Caco-2 (cell line): ENCODE measurements around the gene RAB10. TPM values are rescaled to one million over a fixed set of nuclear protein-coding genes. Genes with fewer than 3 reads are reported as not detected.
A peak's percentile ranks its signal among the peaks of the same experiment; 100 is the strongest.
"Not testable (repeated sequence)": the region's sequence is repeated elsewhere in the genome, so short reads cannot be mapped to it uniquely, and the experiment has no call there.

ENCODE experiments used
- BruUV-seq: library from RNA; stranded (reverse); fragments of 400-500 nt; replicated peaks from 2 replicates; lab custom pipeline; 2021; lab: Mats Ljungman, UMichigan
- CTCF ChIA-PET: fragments of 300-600 bp; sonication (Branson Sonifier 250); formaldehyde crosslinking; loops from one replicate; lab custom pipeline; 2022; ENCODE audit warnings: antibody characterized with exemption; lab: Charles Lee
- POLR2A ChIA-PET: fragments of 300-600 bp; sonication (Branson Sonifier 250); formaldehyde crosslinking; loops from one replicate; lab custom pipeline; 2022; ENCODE audit warnings: antibody characterized with exemption; lab: Charles Lee
- DNase-seq, 2 experiments: peaks; one replicate each; pipeline versions ENCODE4 v3.0.0 to v3.0.0-alpha.2; 2020 to 2022
- H3K27me3 ChIP-seq: replicated peaks from 2 replicates; pipeline ENCODE4 v1.6.0; 2011; ENCODE audit warnings: low read length; ENCODE audit not compliant: control insufficient read depth, insufficient read depth
- H3K36me3 ChIP-seq: 2 replicates; pipeline ENCODE4 v1.5.1; 2011; ENCODE audit warnings: low read length; ENCODE audit not compliant: control insufficient read depth, insufficient read depth
- H3K4me1 ChIP-seq: fragments of 250-450 bp; sonication (Bioruptor Pico); 2 replicates; pipeline ENCODE4 v1.5.1; 2020; ENCODE audit warnings: mild to moderate bottlenecking
- H3K4me3 ChIP-seq: 2 replicates; pipeline ENCODE4 v1.5.1; 2011; ENCODE audit warnings: low read depth, mild to moderate bottlenecking, control low read depth, low read length
- H3K9me3 ChIP-seq: fragments of 250-450 bp; sonication (Bioruptor Pico); 2 replicates; pipeline ENCODE4 v1.5.1; 2020; ENCODE audit warnings: mild to moderate bottlenecking, moderate library complexity
- H3K27ac Mint-ChIP-seq: one replicate; pipeline ENCODE4 v1.8.0; 2022; ENCODE audit warnings: mixed read lengths; ENCODE audit not compliant: unreplicated experiment
- H3K27me3 Mint-ChIP-seq: one replicate; pipeline ENCODE4 v1.8.0; 2022; ENCODE audit warnings: mixed read lengths; ENCODE audit not compliant: insufficient read depth, unreplicated experiment
- H3K36me3 Mint-ChIP-seq: one replicate; pipeline ENCODE4 v1.8.0; 2022; ENCODE audit warnings: mild to moderate bottlenecking, mixed read lengths; ENCODE audit not compliant: insufficient read depth, unreplicated experiment
- H3K4me1 Mint-ChIP-seq: one replicate; pipeline ENCODE4 v1.8.0; 2022; ENCODE audit warnings: low read depth, mixed read lengths; ENCODE audit not compliant: unreplicated experiment
- H3K4me3 Mint-ChIP-seq: one replicate; pipeline ENCODE4 v1.8.0; 2022; ENCODE audit warnings: mild to moderate bottlenecking, moderate library complexity, mixed read lengths; ENCODE audit not compliant: unreplicated experiment
- H3K9me3 Mint-ChIP-seq: one replicate; pipeline ENCODE4 v1.8.0; 2022; ENCODE audit warnings: mixed read lengths; ENCODE audit not compliant: unreplicated experiment
- CTCF ChIP-seq, 2 experiments: fragments of 200-600 bp in 1 of 2; IDR thresholded peaks; 1 replicate in 1 of 2; 2 replicates in 1 of 2; pipeline versions ENCODE4 v1.5.1 to v1.8.0; 2011 to 2022; ENCODE audit warnings: antibody characterized with exemption in 1 of 2, control low read depth in 1 of 2, inconsistent platforms in 1 of 2, low read depth in 1 of 2, low read length in 1 of 2, mild to moderate bottlenecking in 1 of 2, moderate library complexity in 1 of 2; ENCODE audit not compliant: insufficient read depth in 1 of 2, severe bottlenecking in 1 of 2, unreplicated experiment in 1 of 2
- intact Hi-C: fragments of 100-400 bp; cut with micrococcal nuclease; formaldehyde crosslinking; loops from one replicate; pipeline ENCODE4 v1.10.0; 2022; ENCODE audit not compliant: unreplicated experiment
- total RNA-seq: library from RNA; stranded (reverse); gene quantifications from 2 replicates; pipeline ENCODE4 v1.2.3, GENCODE V29; 2022

Gene RAB10
- total RNA-seq, 1 experiment from 2014 or later, result 213 TPM

DNA sequence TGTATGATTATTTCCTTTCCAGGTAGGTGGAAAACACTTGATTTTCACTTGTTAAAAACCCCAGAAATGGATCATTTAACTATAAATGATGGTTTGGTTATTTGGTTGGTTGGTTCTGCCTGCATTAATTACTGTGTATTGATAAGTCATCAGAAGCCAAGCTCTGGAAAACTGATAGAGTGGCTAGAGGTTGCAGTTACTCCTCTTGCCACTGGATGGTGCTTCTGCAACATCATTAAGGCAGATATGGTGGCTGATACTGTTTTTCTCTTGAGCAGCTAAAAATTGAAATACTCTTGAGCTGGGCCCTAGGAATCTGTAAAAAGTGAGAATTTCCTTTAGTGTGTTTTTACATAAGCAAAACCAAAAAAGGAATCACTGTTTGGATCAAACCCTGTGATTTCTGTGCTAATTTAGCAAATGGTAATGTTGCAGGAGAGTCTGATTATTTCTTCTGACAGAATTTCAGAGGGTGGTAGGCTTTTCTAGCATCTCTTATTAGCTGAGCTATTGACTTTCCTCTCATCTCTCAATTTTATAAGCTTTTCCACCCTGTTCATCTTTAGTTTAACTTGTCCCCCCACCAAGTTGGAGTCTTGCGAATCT is 54.3 kb downstream of the RAB10 start:
- DNase-seq, result peak in 1 of 2 experiments; percentile 34

DNA sequence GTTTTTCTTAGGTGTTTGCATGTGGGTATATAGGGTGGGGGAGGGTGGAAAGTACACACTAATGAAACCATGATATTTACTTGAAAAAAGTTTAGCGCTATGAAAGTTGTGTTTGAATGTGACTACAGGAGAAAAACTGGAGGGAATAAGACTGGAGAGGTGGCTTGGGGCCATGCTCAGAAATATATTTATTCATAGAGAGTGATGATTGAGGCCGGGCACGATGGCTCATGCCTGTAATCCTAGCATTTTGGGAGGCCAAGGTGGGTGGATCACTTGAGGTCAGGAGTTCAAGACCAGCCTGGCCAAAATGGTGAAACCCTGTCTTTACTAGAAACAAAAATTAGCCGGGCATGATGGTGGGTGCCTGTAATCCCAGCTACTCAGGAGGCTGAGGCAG is 55.0 kb downstream of the RAB10 start:
- H3K4me1 ChIP-seq, H3K27ac Mint-ChIP-seq, BruUV-seq, H3K36me3 ChIP-seq, H3K27me3 Mint-ChIP-seq, H3K9me3 Mint-ChIP-seq, H3K4me3 Mint-ChIP-seq, POLR2A ChIA-PET, H3K27me3 ChIP-seq, H3K4me3 ChIP-seq, H3K9me3 ChIP-seq, DNase-seq: not testable (repeated sequence)
- Mint-ChIP-seq H3K4me1 (peaks cover 11% of the 10 kb centered on the region), H3K36me3 (peaks cover 59% of the 10 kb centered on the region)
- intact Hi-C loops, result loop anchor here (1.0 to 5.0 kb wide), 2 partner anchors 56 to 137 kb away; no protein-coding TSS in a partner anchor
- CTCF ChIA-PET, result interaction anchor here (1.2 kb wide), 1 partner anchor 14 kb away, joined by 4 read pairs; no protein-coding TSS in a partner anchor

More for the DNA sequence above, 54.3 kb downstream of the RAB10 start:
- Histone ChIP-seq H3K9me3 (no peaks in the 10 kb centered on the region), H3K27me3 (no peaks in the 10 kb centered on the region), H3K4me1 (no peaks in the 10 kb centered on the region), H3K36me3 (no peaks in the 10 kb centered on the region), H3K4me3 (no peak overlapping the region)
- peaks cover 59% of the 10 kb centered on the region for H3K36me3 Mint-ChIP-seq
- H3K4me3 Mint-ChIP-seq, result no peak overlapping the region
- no TSS peak for BruUV-seq
- H3K27ac Mint-ChIP-seq, result no peak overlapping the region
- H3K9me3 Mint-ChIP-seq, result peaks cover 10% of the 10 kb centered on the region
- peaks cover 14% of the 10 kb centered on the region for H3K4me1 Mint-ChIP-seq
- ChIA-PET CTCF (interaction anchor here (1.0 to 1.4 kb wide), 6 partner anchors 13 to 97 kb away, joined by 3 to 14 read pairs (median 4); no protein-coding TSS in a partner anchor), POLR2A (no interaction called here)
- TF ChIP-seq CTCF (IDR thresholded peaks at IDR 0.05; ENCODE audit: insufficient read depth in 1 of 2, low read depth in 1 of 2, low read length in 1 of 2, severe bottlenecking in 1 of 2, unreplicated experiment in 1 of 2), result peak; percentile 76 to 78
- intact Hi-C loops, result loop anchor here (1.0 to 5.0 kb wide), 2 partner anchors 57 to 136 kb away; no protein-coding TSS in a partner anchor
- no peaks in the 10 kb centered on the region for H3K27me3 Mint-ChIP-seq

DNA sequence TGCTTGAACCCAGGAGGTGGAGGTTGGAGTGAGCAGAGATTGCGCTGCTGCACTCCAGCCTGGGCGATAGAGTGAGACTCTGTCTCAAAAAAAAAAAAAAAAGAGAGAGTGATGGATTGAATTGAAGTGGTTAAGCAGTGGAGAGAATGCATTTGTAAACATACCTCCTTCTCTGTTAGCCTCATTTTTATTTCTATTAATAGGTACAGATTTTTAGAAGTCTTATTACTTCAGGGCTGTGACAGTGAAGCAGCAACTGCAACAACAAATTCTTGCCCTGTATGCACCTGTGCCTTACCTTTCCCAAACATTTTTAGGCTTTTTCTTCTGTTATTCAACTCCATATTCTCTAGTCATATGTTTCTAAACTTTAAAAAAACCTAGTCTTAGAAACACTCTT is 55.5 kb downstream of the RAB10 start:
- Mint-ChIP-seq H3K4me3 (no peak overlapping the region), H3K9me3 (peaks cover 1% of the 10 kb centered on the region), H3K4me1 (peaks cover 7% of the 10 kb centered on the region), H3K27me3 (no peaks in the 10 kb centered on the region), H3K36me3 (peaks cover 59% of the 10 kb centered on the region), H3K27ac (no peak overlapping the region)
- Histone ChIP-seq H3K4me1 (no peaks in the 10 kb centered on the region), H3K36me3 (no peaks in the 10 kb centered on the region), H3K9me3 (no peaks in the 10 kb centered on the region), H3K4me3 (no peak overlapping the region), H3K27me3 (no peaks in the 10 kb centered on the region)
- intact Hi-C loops, result loop anchor here (5.0 kb wide), 1 partner anchor 137 kb away; no protein-coding TSS in a partner anchor
- BruUV-seq, result no TSS peak
- ChIA-PET POLR2A (no interaction called here), CTCF (interaction anchor here (1.2 kb wide), 1 partner anchor 14 kb away, joined by 4 read pairs; no protein-coding TSS in a partner anchor)
- TF ChIP-seq CTCF (IDR thresholded peaks at IDR 0.05; ENCODE audit: insufficient read depth in 1 of 2, low read depth in 1 of 2, low read length in 1 of 2, severe bottlenecking in 1 of 2, unreplicated experiment in 1 of 2), result no peak
- DNase-seq, result no peak
